Measurements from ENCODE around the gene KCNH2.
A peak's percentile ranks its signal among the peaks of the same experiment; 100 is the strongest.

Gene KCNH2

DNA sequence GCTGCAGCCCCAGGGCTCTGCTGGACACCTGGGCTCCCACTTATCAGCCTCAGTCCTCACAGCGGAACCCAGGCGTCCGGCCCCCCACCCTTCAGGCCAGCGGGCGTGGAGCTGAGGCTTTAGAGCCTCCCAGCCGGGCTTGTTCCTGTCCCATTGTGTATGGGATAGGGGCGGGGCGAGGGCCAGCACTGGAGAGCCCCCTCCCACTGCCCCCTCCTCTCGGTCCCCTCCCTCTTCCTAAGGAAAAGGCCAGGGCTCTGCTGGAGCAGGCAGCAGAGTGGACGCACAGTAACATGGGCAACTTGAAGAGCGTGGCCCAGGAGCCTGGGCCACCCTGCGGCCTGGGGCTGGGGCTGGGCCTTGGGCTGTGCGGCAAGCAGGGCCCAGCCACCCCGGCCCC lies 15.4 kb upstream of the KCNH2 start:
- no peak for DNase-seq

DNA sequence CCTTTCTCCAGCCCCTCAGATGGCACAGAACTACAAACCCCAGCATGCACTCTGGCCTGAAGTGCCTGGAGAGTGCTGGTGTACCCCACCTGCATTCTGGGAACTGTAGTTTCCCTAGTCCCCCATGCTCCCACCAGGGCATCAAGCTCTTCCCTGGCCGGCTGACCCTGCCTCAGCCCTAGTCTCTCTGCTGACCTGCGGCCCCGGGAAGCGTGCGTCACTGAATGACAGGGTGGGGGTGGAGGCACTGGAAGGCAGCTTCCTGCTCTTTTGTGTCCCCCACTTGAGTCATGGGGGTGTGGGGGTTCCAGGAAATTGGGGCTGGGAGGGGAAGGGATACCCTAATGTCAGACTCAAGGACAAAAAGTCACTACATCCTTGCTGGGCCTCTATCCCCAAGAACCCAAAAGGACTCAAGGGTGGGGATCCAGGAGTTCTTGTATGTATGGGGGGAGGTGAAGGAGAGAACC lies 14.7 kb upstream of the KCNH2 start:
- DNase-seq = peak; percentile 90

DNA sequence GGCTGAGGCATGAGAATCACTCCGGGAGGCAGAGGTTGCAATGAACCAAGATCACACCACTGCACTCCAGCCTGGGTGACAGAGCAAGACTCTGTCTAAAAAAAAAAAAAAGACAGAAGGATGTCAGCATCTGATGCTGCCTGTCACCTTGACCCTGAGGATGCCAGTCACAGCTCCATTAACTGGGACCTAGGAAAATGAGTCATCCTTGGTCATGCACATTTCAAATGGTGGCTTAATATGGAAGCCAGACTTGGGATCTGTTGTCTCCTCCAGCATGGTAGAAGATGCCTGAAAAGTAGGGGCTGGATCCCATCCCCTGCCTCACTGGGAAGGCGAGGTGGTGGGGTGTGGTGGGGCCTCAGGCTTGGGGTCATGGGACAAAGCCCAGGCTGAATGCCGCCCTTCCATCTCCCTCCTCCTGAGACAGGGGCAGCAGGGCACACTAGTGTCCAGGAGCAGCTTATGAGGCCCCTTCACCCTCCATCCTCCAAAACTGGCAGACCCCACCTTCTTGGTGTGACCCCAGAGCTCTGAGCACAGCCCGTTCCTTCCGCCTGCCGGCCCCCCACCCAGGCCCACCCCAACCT lies 14.0 kb upstream of the KCNH2 start:
- no peak for DNase-seq

DNA sequence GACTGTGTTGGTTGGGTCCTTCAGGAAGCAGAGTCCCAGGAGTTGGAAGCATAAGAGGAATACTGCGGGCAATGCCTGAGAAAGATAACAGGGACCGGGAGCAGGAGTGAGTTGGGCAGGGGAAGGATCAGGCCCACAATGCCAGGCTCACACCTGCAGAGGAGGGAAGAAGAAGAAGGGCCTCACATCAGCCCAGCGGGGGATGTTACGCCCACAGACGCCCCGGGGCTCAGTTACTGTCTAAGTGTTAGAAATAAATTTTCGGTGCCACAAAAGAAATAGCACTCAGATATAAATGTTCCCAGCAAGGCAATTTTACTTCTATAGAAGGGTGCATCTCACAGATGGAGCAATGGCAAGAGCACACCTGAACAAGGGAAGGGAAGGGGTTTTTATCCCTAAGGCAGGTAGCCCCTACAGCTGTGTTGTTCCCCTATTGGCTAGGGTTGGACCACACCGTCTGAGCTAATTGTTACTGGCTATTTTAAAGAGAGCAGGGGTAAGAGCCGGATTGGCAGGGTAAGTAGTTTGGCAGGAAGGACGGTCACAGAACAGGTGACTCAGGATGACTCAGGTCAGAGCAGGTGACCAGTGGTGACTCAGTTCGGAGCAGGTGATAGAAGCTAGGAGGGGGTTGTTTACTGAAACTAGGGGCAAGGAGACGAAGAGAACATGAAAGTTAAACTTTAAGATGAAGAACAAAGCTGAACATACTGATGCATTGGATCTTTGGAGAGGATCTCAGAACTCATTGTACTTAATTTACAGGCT lies 12.5 kb upstream of the KCNH2 start, which contains the start of gene NOS3:
NOS3 (plus strand) TSS at position 602 of the 771 bp plus-strand sequence. CDS start 2,787 bp downstream, outside the sequence.
- DNase-seq = no peak

DNA sequence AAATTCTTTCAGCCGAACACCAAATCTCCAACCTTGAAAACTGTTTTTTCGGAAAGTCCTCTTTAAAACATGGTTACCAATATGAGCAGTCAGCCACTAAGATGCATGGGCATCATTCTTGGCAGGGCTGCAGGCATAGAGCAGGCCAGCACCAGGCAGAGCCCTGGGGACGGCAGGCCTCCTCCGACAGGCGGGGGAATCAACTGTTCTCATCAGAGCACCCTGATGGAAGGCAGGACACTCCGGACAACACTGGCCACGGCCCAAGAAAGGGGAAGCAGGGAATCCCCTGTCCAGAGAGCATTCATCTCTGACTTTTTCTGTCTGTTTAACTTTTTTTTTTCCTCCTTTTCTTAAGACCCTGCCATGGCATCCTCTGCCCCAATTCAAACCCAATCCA lies 11.3 kb upstream of the KCNH2 start:
- no peak for DNase-seq

DNA sequence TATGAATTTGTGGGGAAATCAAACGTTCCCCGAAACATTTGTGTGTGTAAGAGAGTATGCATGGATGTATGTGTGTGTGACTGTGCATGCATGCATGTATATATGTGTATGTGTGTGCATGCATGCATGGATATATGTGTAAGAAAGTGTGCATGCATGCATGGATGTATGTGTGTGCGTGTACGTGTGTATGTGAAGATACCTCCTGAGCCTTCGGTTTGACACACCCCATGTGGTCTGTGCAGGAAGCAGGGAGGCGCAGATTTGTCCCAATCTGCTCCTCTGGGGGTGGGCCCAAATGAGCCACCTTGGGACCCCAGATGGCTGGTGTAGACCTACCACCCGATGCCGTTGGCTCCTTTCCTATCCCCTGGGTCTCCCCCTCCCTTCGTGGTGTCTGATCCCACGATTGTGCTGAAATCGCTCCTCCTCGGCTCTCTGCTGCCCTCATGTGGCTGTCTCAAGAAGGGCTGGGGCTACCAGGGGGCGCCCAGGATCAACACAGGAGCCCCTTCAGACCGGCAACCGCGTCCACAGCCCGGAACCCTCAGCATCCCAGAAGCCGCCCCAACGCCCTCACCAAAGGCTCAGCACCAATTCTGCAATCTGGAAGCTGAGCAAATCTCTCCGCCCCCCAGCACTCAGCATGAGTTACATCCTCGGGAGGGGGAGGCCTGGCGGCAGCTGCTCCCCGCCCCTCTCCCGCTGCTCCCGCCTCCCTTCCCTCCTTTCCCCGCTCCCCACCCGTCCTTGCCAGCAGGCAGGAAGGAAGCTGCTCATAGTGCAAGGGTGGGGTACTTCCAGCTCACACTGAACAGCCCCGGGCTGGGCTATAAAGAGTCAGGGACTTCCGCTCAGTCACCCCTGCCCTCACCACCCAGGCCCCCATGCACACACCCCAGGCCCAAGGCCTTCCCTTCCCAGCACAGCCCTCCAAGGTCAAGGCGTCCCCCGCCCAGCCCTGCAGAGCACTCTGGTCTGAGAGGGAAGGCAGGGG lies 10.4 kb upstream of the KCNH2 start:
- DNase-seq = peak; percentile 95

DNA sequence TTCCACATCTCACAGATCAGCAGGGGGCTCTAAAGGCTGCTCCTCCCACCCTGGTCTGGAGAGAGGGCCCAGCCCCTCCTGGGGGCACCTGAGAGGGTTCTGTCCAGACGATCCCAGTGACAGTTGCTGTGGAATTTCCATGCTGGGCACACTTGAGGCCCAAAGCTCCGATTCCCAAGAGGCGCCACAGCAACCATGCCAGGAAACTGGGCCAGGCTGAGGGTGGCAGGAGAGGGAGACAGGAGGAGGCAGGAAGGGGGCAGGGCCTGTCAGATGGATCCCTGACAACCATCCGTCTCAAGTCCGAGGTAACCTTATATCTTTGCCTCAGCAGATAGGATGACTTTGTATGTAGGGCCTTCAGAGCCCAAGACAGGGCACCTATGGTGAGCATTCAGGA lies 8.4 kb upstream of the KCNH2 start:
- no peak for DNase-seq

DNA sequence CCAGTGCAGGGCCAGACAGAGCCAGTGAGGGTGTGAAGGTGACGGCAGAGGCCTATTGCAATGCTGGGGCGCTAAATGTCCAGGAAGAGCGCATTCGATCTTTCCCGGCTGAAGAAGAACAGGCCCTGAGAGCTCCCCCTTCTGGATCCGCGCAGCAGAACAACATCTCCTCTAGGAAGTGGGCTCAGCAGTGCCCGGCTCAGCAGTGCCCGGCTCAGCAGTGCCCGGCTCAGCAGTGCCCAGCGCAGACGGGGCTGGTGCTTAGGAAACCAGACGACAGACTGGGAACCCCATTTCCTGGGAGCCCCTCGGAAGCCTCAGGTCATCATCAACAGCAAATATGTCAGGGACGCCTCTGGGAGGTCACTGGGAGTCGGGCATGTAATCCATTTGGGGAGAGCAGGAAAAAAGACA lies 8.0 kb upstream of the KCNH2 start:
- peak; percentile 90 for DNase-seq

DNA sequence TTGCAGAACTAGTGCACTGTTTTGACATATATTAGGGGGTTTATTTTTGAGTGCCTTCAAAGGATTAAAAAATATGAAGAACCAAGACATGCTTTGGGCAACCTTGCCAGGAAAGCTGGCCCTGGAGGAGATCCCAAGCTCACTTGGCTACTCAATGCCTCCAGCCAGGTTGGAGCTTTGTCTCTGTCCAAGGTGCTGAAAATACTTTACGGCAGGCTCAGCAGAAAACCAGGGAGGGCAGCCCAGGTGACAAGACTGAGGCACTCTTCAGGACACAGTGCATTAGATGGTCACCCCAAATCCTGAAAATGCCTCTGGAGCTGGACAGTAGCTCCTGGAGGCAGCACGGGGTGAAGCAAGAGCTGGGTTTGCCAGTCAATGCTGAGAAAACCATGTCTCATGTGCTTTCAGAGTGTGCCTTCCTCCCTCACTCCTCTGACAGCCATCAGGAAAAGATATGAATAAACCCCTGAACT lies 5.8 kb upstream of the KCNH2 start:
- peak; percentile 86 for DNase-seq

DNA sequence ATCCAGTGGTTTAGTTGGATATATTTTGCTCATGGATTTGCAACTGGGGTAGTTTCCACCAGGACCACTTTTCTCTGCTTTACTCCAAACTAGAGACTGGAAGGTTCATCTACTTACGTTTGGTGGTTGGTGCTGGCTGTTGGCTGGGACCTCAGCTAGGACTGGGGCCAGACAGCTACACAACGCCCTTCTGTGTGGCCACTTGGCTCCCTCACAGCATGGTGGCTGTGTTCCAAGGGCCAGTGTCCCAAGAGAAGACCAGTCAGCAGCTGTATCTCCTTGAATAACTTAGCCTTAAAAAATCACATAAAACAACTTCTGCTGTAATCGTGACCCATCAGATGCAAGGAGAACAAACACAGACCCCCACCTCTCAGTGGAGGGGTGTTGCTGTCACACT lies 4.2 kb upstream of the KCNH2 start:
- DNase-seq = no peak

DNA sequence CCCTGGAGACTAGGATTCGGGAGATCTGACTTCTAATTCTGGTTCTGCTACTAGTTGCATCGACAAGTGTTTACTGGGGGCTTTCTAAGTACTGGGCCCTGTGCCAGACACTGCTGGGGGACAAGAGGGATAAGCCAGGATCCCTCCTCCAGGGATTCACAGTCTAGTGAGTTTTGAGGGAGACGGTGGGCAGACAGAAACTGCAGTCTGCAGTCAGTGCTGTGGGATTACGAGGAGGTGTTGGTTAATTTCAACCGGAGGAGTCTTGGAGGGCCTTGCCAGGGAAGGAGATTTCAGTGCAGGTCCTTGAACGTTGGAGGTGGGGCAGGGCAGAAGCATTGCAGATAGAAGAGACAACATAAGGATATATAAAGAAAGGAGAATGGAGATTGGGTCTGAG lies 3.5 kb upstream of the KCNH2 start:
- DNase-seq = no peak

DNA sequence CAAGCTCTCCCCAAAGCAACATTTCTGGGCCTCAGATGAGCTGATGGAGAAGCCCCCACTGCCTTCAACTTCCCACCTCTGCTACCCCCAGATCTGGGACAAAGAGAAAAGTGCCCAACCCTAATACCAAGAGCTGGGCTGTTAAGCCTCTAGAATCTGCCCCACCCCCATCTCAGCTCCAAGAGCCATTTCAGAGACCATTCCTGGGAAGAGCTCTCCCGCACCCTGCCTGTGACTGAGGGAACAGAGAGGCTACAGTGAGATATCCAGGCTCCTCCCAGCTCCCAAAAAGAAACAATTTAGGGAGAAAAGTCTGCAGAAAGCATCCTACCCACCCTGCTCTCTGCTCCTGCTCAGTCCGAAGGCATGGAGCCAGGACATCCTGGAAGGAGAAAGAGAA lies 2.5 kb upstream of the KCNH2 start:
- DNase-seq = peak; percentile 56

DNA sequence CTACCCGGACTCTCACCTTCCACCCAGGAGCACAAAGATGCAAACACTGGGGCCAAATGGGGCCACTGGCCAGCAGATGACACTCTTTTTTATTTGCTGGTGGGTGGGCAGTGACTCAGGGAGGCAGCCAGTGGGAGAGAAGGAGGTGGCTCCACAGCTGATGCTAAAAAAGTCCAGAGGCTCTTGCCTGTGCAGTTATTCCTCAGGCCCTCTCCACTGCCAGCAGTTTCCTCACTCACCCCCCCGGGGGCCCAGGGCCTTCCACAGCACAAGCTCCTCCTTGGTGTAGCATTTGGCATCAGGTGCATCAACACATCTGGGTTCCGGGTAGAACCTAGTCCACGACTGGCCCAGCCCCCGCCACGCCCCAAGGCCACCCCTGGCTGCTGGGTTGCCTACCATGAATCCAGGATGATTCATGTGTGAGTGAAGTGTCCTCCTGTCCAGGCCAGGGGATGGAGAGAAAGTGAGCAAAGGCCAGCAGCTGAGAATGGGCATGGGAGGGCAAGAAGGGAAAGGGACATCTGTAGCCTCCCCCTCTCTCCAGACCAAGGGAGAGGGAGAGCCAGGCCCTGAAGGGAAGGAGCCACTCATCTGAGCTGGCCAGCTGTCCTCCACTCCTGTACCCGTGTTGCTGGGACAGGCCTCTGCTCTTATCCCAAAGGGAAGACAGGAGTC lies 1.7 kb upstream of the KCNH2 start:
- DNase-seq = no peak

DNA sequence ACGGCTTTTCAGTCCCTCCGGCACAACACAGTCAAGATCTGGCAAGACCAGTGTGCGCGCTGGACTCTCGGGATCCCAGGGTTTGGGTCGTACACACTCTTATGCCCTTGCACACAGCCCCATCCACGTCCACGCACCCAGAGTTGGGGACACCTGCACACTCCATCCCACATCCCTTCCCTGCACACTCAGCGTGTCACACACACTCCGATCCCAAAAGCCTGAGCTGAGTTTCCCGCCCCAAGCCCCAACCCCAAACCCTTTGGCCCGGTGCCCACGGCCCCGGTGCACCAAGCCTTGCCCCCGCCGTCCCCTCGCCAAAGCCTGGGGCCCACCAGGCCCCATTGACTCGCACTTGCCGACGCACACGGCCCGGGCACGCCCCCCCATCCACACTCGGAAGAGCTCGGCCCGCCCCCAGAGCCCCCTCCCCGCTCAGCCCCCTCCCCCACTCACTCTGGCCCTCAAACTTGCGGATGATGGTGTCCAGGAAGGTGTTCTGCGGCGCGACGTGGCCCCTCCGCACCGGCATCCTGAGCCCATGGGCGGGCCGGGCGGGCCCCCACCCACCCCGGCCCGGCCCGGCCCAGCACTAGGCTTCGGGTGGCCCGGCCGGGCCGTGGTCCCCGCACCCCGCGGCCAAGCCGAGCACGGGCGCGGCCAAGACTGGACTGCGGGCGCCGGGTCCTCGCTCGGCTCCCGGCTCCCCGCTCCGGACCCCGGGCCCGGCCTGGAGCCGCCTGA lies 567 bp downstream of the KCNH2 start:
- peak; percentile 50 for DNase-seq

DNA sequence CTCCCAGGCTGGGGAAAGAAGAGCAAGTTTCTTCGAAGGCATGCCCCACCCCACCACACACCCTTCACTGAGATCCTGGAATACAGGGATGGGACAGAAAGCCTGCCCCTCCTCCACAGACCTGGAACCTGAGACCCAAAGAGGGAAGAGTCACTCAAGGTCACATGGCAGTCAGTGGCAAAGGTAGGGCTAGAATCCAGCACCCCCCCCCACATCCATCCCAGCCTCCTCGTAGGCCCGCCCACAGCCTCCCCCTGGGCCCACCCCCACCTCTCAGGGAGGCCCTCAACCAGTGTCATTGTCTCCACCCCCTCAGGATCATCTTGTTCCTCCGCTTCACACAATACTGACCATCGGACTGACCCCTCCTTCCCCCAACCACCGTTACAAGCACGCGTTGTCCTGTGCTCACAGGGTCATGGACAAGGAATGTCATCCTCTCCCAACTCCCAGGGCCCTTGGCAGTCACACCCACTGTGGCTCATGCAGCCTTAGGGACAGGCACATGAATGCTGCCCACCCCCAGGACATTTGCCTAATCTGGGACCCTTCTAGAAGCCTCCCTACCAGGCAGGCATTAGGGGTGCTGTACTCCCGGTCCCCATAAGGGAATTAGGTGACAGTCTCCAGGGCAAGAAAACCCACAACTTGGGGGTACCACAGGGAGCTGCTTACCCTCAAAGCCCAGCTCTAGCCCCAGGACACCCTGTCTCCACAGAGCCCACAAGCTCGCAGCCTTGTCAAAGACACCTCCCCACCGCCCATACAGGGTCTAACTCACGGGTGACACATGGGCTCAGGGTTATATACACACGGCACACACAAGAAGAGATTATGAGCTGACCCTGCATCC lies 1.4 kb downstream of the KCNH2 start:
- peak; percentile 58 for DNase-seq

DNA sequence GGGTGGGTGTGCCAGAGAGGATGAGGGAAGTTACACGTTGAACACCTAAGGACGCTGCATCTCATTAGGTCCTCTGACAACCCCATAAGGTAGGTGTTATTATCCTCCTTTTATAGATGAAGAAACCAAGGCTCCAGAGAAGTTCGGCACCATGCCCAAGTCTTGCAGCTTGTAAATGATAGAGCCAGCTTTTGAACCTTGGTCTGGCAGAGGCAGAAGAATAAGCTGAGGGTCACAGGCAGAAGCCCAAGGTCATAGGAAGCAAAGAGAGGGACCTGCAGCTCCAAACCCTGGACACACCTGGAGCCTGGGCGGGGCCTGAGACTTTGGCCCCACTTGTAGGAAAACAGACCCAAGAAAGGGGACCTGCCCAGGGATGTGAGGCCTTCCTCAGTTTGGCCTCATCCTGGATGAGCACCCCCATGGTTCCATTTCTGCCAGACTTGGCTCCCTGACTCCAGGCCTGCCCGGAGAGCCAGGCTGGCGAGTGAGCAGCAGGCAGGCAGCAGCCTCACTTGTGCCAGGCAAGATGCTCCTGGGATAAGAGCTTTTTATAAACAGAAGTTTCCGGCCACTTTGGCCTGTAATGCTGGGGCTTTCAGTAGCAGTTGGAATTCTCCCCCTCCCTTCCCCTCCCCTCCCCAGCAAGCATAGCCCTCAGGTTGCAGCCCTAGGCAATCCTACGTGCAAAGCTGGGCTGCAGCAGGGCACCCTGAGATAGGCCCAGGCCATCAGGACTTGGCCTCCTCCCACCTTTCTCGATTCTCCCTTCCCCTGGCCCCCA lies 2.4 kb downstream of the KCNH2 start:
- DNase-seq = peak; percentile 8

DNA sequence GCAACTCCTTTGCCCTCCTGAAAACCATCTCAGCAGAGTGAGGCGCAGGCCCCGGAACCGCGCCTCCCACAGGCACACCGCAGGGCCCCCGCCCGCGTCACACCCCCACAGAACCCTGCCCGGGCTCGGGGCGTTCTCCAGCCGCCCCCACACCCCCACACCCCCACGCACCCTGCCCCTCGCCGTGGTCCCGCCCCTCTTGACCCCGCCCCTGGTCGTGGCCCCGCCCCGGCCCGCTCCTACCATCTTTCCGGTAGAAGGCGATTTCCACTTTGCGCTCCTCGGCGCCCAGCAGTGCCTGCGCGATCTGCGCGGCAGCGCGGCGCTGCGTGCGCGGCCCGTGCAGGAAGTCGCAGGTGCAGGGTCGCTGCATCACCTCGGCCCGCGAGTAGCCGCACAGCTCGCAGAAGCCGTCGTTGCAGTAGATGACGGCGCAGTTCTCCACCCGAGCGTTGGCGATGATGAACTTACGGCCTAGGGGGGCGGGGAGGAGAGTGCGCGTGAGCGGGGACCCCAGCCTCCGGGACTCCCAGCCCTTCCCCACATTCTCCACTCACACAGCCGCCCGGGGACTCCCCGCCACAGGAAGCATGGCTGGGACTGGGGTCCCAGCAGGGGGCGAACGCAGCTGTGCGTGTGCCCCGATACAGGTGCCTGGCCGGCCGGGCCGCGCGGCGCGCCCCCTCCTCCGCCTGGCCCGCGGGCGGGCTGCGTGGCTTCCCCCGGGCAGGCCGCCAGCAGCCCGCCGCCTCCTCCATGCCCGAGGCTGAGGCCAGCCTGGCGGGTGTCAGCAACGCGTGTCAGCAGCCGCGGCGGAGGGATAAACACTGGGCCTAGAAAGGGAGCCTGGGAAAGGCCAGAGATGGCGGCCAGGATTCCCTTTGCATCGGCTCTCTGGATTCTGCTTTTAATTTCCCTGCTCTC lies 3.4 kb downstream of the KCNH2 start:
- DNase-seq = peak; percentile 67

DNA sequence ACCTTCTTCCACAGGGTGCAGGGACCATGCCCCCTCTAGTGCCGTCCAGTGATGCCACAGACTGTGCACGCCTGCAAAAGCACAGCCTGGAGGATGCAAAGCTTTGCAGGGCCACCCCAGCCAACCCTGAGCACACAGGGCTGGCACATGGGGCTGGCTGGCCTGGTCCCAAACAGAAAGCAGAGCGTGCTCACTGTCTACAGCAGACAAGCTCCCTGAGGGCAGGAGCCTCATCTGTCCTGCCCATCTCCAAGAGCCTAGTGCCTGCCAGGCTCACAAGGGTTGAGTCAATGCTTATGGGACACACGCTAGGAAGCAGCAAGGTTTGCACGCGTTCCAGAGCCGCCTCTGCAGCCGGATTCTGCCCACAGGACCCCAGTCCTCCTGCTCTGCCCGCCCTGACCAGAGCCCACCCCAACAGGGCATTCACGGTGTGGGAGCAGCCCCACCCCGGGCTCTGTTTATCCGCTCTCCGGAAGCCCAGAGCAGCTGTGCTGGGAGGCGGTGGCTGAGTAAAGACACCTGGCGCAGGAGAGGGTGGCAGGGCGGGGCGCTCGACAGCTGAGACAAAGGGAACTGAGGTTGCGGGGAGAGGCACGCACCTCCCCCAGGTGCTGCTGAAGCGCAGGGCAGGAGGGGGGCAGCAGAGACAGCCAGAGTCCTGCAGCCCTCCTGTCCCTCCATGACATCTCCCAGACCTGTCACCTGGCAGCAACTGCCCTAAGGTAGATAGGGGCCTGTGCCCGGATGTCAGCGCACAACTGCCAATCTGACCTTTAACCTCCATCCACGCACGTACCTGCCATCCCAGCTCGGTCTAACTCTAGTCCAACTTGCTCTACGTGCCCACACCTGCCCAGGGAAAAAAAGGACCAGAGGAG lies 4.3 kb downstream of the KCNH2 start:
- DNase-seq = peak; percentile 14
